H1 (cell line): Measurements from ENCODE around the gene RPS6KA5. TPM values are rescaled to one million over a fixed set of nuclear protein-coding genes. Genes with fewer than 3 reads are reported as not detected.

Source experiments
- CTCF ChIA-PET: fragments of 300-600 bp; sonication (Branson Sonifier 250); formaldehyde crosslinking; loops from one replicate; lab custom pipeline; 2021; ENCODE audit not compliant: partially characterized antibody; lab: Charles Lee
- POLR2A ChIA-PET: fragments of 300-600 bp; sonication (Branson Sonifier 250); formaldehyde crosslinking; loops from one replicate; lab custom pipeline; 2021; ENCODE audit warnings: inconsistent platforms; ENCODE audit not compliant: partially characterized antibody; lab: Charles Lee
- DNase-seq, 2 experiments: peaks; one replicate each; pipeline versions ENCODE4 v3.0.0 to v3.0.0-alpha.2; 2010 to 2022; ENCODE audit warnings: low spot score in 2 of 2, low read depth in 1 of 2, mixed read lengths in 1 of 2
- FAIRE-seq: peaks from 2 replicates; lab custom pipeline; 2011; peaks lifted over from hg19 to GRCh38; lab: Jason Lieb, UNC
- H2AFZ ChIP-seq: 2 replicates; pipeline ENCODE4 v1.8.1; 2012; ENCODE audit warnings: low read length, inconsistent platforms
- H2AK5ac ChIP-seq: 2 replicates; pipeline ENCODE4 v1.6.1; 2013; ENCODE audit warnings: low read depth, low read length
- H2BK120ac ChIP-seq: replicated peaks from 2 replicates; pipeline ENCODE3; 2013; ENCODE audit warnings: low read depth, low read length, inconsistent platforms
- H2BK12ac ChIP-seq: 2 replicates; pipeline ENCODE4 v1.6.1; 2013; ENCODE audit warnings: low read depth, low read length
- H2BK15ac ChIP-seq: 2 replicates; pipeline ENCODE4 v1.6.1; 2013; ENCODE audit warnings: low read length
- H2BK20ac ChIP-seq: 2 replicates; pipeline ENCODE4 v1.6.1; 2013; ENCODE audit warnings: low read length
- H2BK5ac ChIP-seq: 2 replicates; pipeline ENCODE4 v1.6.1; 2013; ENCODE audit warnings: low read depth, low read length
- H3K14ac ChIP-seq: 2 replicates; pipeline ENCODE4 v1.6.1; 2013; ENCODE audit warnings: inconsistent platforms; ENCODE audit not compliant: insufficient read length
- H3K18ac ChIP-seq: 2 replicates; pipeline ENCODE4 v1.6.1; 2013; ENCODE audit warnings: low read length; ENCODE audit errors: extremely low read depth
- H3K23ac ChIP-seq: 2 replicates; pipeline ENCODE4 v1.6.1; 2013; ENCODE audit warnings: inconsistent platforms; ENCODE audit not compliant: insufficient read length
- H3K23me2 ChIP-seq: 2 replicates; pipeline ENCODE4 v1.6.1; 2013; ENCODE audit warnings: low read depth, low read length
- H3K27ac ChIP-seq: 2 replicates; pipeline ENCODE4 v1.6.1; 2011; ENCODE audit warnings: low read depth, low read length, inconsistent platforms
- H3K27me3 ChIP-seq, 4 experiments: replicated peaks in 1 of 4; 1 replicate in 1 of 4; 2 replicates in 3 of 4; pipeline versions ENCODE4 v1.6.1 to v1.8.1; 2011 to 2013; ENCODE audit warnings: low read length in 3 of 4, mild to moderate bottlenecking in 3 of 4, inconsistent platforms in 2 of 4, mixed read lengths in 2 of 4, moderate library complexity in 1 of 4; ENCODE audit not compliant: control insufficient read depth in 3 of 4, insufficient read depth in 3 of 4; ENCODE audit errors: extremely low read depth in 1 of 4
- H3K36me3 ChIP-seq, 4 experiments: 2 replicates each; pipeline versions ENCODE4 v1.6.1 to v1.8.1; 2011 to 2013; ENCODE audit warnings: mild to moderate bottlenecking in 4 of 4, low read length in 3 of 4, moderate library complexity in 2 of 4, control low read depth in 1 of 4, inconsistent platforms in 1 of 4; ENCODE audit not compliant: insufficient read depth in 4 of 4, control insufficient read depth in 2 of 4
- H3K4ac ChIP-seq: replicated peaks from 2 replicates; pipeline ENCODE3; 2013; ENCODE audit warnings: low read length, low read depth, mixed read lengths, inconsistent platforms; ENCODE audit not compliant: insufficient read length
- H3K4me1 ChIP-seq, 4 experiments: replicated peaks in 1 of 4; 1 replicate in 1 of 4; 2 replicates in 3 of 4; pipeline versions ENCODE4 v1.6.1 to v1.8.1; 2011 to 2013; ENCODE audit warnings: low read length in 3 of 4, inconsistent platforms in 2 of 4, mixed read lengths in 1 of 4; ENCODE audit not compliant: insufficient read depth in 4 of 4, control insufficient read depth in 3 of 4
- H3K4me2 ChIP-seq, 2 experiments: 2 replicates each; pipeline versions ENCODE4 v1.6.1 to v1.8.1; 2011 to 2013; ENCODE audit warnings: low read depth in 2 of 2, low read length in 2 of 2, control low read depth in 1 of 2, inconsistent platforms in 1 of 2, mild to moderate bottlenecking in 1 of 2; ENCODE audit not compliant: insufficient read depth in 1 of 2
- H3K4me3 ChIP-seq, 4 experiments: fragments of 200-600, 300-600 bp in 1 of 4; sonication (generic), shearing (Covaris generic), sonication (Bioruptor Twin) in 1 of 4; 2 replicates each; pipeline versions ENCODE4 v1.5.1 to v1.8.1; 2011 to 2016; ENCODE audit warnings: low read length in 4 of 4, low read depth in 3 of 4, control low read depth in 2 of 4, inconsistent platforms in 2 of 4, mild to moderate bottlenecking in 2 of 4, mixed read lengths in 1 of 4, moderate library complexity in 1 of 4; ENCODE audit not compliant: insufficient read depth in 2 of 4; ENCODE audit errors: extremely low read depth in 1 of 4
- H3K56ac ChIP-seq: replicated peaks from 2 replicates; pipeline ENCODE3; 2013; ENCODE audit warnings: low read depth, mild to moderate bottlenecking, mixed read lengths, low read length, inconsistent platforms; ENCODE audit not compliant: insufficient read length
- H3K79me1 ChIP-seq: 2 replicates; pipeline ENCODE4 v1.6.1; 2013; ENCODE audit warnings: low read depth, low read length, control low read depth
- H3K79me2 ChIP-seq, 2 experiments: 2 replicates each; pipeline versions ENCODE4 v1.6.1 to v1.8.1; 2012 to 2013; ENCODE audit warnings: low read length in 2 of 2, mild to moderate bottlenecking in 2 of 2, inconsistent platforms in 1 of 2; ENCODE audit not compliant: insufficient read depth in 2 of 2, control insufficient read depth in 1 of 2
- H3K9ac ChIP-seq, 4 experiments: replicated peaks in 1 of 4; 1 replicate in 1 of 4; 2 replicates in 3 of 4; pipeline versions ENCODE4 v1.6.1 to v1.8.1; 2011 to 2013; ENCODE audit warnings: low read depth in 3 of 4, low read length in 3 of 4, control low read depth in 2 of 4, mild to moderate bottlenecking in 2 of 4, moderate library complexity in 2 of 4, inconsistent platforms in 1 of 4; ENCODE audit errors: extremely low read depth in 1 of 4
- H3K9me3 ChIP-seq, 2 experiments: 2 replicates each; pipeline versions ENCODE4 v1.6.1 to v1.8.1; 2012 to 2013; ENCODE audit warnings: mild to moderate bottlenecking in 2 of 2, moderate library complexity in 2 of 2, control low read depth in 1 of 2, inconsistent platforms in 1 of 2, low read depth in 1 of 2, low read length in 1 of 2, mixed read lengths in 1 of 2; ENCODE audit not compliant: insufficient read depth in 2 of 2
- H4K20me1 ChIP-seq, 2 experiments: replicated peaks in 1 of 2; 2 replicates each; pipeline versions ENCODE3 to v1.8.1; 2011 to 2013; ENCODE audit warnings: inconsistent platforms in 2 of 2, low read length in 2 of 2, mild to moderate bottlenecking in 1 of 2; ENCODE audit not compliant: insufficient read depth in 2 of 2, control insufficient read depth in 1 of 2
- H4K5ac ChIP-seq: 2 replicates; pipeline ENCODE4 v1.6.1; 2013; ENCODE audit warnings: low read length, low read depth, mixed read lengths, inconsistent platforms; ENCODE audit not compliant: insufficient read length
- H4K8ac ChIP-seq: 2 replicates; pipeline ENCODE4 v1.8.0; 2013; ENCODE audit warnings: mild to moderate bottlenecking, moderate library complexity, low read length, inconsistent platforms; ENCODE audit not compliant: insufficient read depth; ENCODE audit errors: extremely low read depth
- H4K91ac ChIP-seq: replicated peaks from 2 replicates; pipeline ENCODE3; 2013; ENCODE audit warnings: low read length, mixed read lengths, inconsistent platforms; ENCODE audit not compliant: insufficient read length
- ASH2L ChIP-seq: fragments of 200-600, 300-600 bp; sonication (generic); IDR thresholded peaks from one replicate; pipeline ENCODE4 v1.7.1; 2017; ENCODE audit warnings: low read length
- BRCA1 ChIP-seq: IDR thresholded peaks from 2 replicates; pipeline ENCODE4 v1.6.1; 2012; ENCODE audit warnings: low read depth, low read length, improper control_type of control experiment
- CBX5 ChIP-seq: fragments of 300-800, 300-1000 bp; sonication (generic); IDR thresholded peaks from 2 replicates; pipeline ENCODE4 v1.7.1; 2016; ENCODE audit warnings: antibody characterized with exemption, low read length, low read depth
- FOSL1 ChIP-seq: IDR thresholded peaks from 2 replicates; pipeline ENCODE4 v1.6.1; 2011; ENCODE audit warnings: mild to moderate bottlenecking, low read depth, low read length, moderate library complexity; ENCODE audit not compliant: insufficient read depth
- GTF2F1 ChIP-seq: IDR thresholded peaks from 2 replicates; pipeline ENCODE4 v1.6.1; 2012; ENCODE audit warnings: low read depth, low read length, improper control_type of control experiment, borderline replicate concordance
- HDAC2 ChIP-seq, 2 experiments: fragments of 300-600 bp in 1 of 2; sonication (generic) in 1 of 2; IDR thresholded peaks; 2 replicates each; pipeline ENCODE4 v1.6.1; 2011 to 2012; ENCODE audit warnings: low read depth in 2 of 2, low read length in 2 of 2, mild to moderate bottlenecking in 2 of 2, moderate library complexity in 2 of 2, borderline replicate concordance in 1 of 2, inconsistent platforms in 1 of 2
- POU5F1 ChIP-seq: IDR thresholded peaks from 2 replicates; pipeline ENCODE4 v1.6.1; 2011; ENCODE audit warnings: low read depth, mild to moderate bottlenecking, low read length, moderate library complexity
- RBBP5 ChIP-seq: IDR thresholded peaks from 2 replicates; pipeline ENCODE4 v1.7.1; 2012; ENCODE audit warnings: low read depth, mild to moderate bottlenecking, inconsistent platforms, low read length, moderate library complexity, borderline replicate concordance
- SAP30 ChIP-seq: fragments of 300-600 bp; sonication (generic); IDR thresholded peaks from 2 replicates; pipeline ENCODE4 v1.7.1; 2012; ENCODE audit warnings: low read length, moderate library complexity, mild to moderate bottlenecking, inconsistent platforms; ENCODE audit not compliant: insufficient read depth, insufficient replicate concordance
- TCF12 ChIP-seq: IDR thresholded peaks from 2 replicates; pipeline ENCODE4 v1.6.1; 2011; ENCODE audit warnings: low read depth, mild to moderate bottlenecking, low read length
- WGBS, 2 experiments: shearing (Covaris generic) in 1 of 2; methylation state at CpG; one replicate each; pipeline versions ENCODE4 v1.1.6 to v1.1.7; 2013 to 2015; ENCODE audit warnings: low lambda C conversion rate in 2 of 2, mixed read lengths in 2 of 2, inconsistent platforms in 1 of 2, low coverage in 1 of 2, missing lambda C conversion rate in 1 of 2; ENCODE audit not compliant: insufficient replicate concordance in 2 of 2, insufficient coverage in 1 of 2, insufficient read length in 1 of 2; ENCODE audit errors: extremely low coverage in 1 of 2, missing lambda C conversion rate in 1 of 2; 5-methylcytosine and 5-hydroxymethylcytosine counted together
- polyA plus RNA-seq, 7 experiments: library from polyadenylated mRNA; depleted of rRNA in 3 of 7; stranded (reverse) in 5 of 7; unstranded in 2 of 7; fragments of >200 nt in 5 of 7; fragments of 200-250 nt in 2 of 7; gene quantifications; 1 replicate in 5 of 7; 2 replicates in 1 of 7; 4 replicates in 1 of 7; pipeline versions ENCODE4 v1.2.1 to v1.2.3, GENCODE V29; 2011 to 2013; ENCODE audit warnings: missing spikeins in 2 of 7, mixed read lengths in 2 of 7
- total RNA-seq: library from RNA; stranded (reverse); fragmentation: NEBNext Ultra II Directional; extraction: Animal tissue kit (Norgen Biotek cat#: 25700); gene quantifications from 2 replicates; pipeline ENCODE4 v1.2.1, GENCODE V29; 2021
- TF ChIP-seq, protein P1 (sequence below): IDR thresholded peaks from 2 replicates; pipeline ENCODE4 v1.6.1; 2012; ENCODE audit warnings: inconsistent platforms

RPS6KA5 gene
- total and polyA plus RNA-seq, 2 of the 8 experiments (the other 6 are each of a cell fraction or from before 2014, with no cell fraction given): 0.85 to 3.1 TPM

DNA sequence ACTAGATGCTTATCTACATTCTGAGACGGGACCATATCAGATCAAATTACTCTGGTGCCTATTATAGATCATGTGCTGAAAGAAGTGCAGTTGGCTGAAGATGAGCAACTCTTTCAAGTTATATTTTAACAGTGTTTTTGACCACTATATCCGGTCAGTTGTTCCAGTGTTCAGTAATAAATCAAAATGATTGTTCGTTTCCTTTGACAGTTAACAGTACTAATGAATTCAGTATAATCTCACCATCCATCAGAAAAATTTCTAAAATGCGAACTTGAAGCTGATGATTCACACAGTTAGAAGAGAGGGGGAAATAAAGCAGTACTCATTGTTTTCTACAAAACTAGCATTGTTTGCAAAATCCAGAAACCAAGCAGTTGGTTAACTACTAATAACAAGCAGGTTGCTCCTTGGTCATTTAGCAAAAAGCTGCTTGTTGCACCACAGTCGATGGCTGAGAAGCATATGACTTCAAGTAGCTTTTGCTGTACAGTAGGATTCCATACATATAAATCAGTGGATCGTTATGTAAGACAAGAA lies 2.3 kb downstream of the RPS6KA5 start:
- Histone ChIP-seq H3K79me2 (peaks cover 0 to 2% of the 10 kb centered on the region in 2 experiments; a peak in 1 of 4 replicates), H3K36me3 (no peaks in the 10 kb centered on the region), H3K4me3 (no peak overlapping the region), H2BK12ac (no peak overlapping the region), H2BK20ac (no peak overlapping the region), H3K9me3 (no peaks in the 10 kb centered on the region), H3K4me2 (no peak overlapping the region), H3K56ac (no peak overlapping the region), H3K4ac (no peak overlapping the region), H3K23ac (no peak overlapping the region), H2AFZ (no peak overlapping the region), H3K18ac (no peak overlapping the region), H2AK5ac (no peak overlapping the region), H3K27ac (no peak overlapping the region), H2BK15ac (no peak overlapping the region), H4K8ac (no peak overlapping the region), H3K79me1 (no peaks in the 10 kb centered on the region), H2BK5ac (no peak overlapping the region), H3K14ac (no peak overlapping the region), H3K27me3 (no peaks in the 10 kb centered on the region), H4K5ac (no peak overlapping the region), H3K4me1 (no peaks in the 10 kb centered on the region), H2BK120ac (no peak overlapping the region), H4K91ac (no peak overlapping the region), H4K20me1 (no peaks in the 10 kb centered on the region), H3K23me2 (peaks cover 6% of the 10 kb centered on the region), H3K9ac (no peak overlapping the region)
- ChIA-PET POLR2A (interaction anchor here (0.6 kb wide), 1 partner anchor 41 kb away, joined by 4 read pairs; no protein-coding TSS in a partner anchor), CTCF (interaction anchor here (0.7 to 1.6 kb wide), 3 partner anchors 10 to 88 kb away, joined by 3 to 8 read pairs (median 6); no protein-coding TSS in a partner anchor)
- no peak for DNase-seq
- FAIRE-seq: no peak
- no peak for TF ChIP-seq ASH2L
- TF ChIP-seq, protein P1, sequence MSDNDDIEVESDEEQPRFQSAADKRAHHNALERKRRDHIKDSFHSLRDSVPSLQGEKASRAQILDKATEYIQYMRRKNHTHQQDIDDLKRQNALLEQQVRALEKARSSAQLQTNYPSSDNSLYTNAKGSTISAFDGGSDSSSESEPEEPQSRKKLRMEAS: no peak
- no peak for TF ChIP-seq RBBP5
- TF ChIP-seq POU5F1: no peak
- TF ChIP-seq CBX5: no peak
- no peak for TF ChIP-seq BRCA1
- TF ChIP-seq SAP30: no peak
- TF ChIP-seq GTF2F1: no peak
- TF ChIP-seq FOSL1: no peak
- no peak for TF ChIP-seq HDAC2 (IDR thresholded peaks at IDR 0.05; ENCODE audit: borderline replicate concordance in 1 of 2, low read depth in 2 of 2, low read length in 2 of 2)
- no peak for TF ChIP-seq TCF12
- 93% methylated on average over 6 of the region's 6 CpGs; no CpG with 5 or more reads in 1 of the 2 experiments for WGBS, 2 experiments
